Hepatic stellate cell (primary cell): ENCODE measurements around the gene TENT5A.
"Not testable (repeated sequence)": the region's sequence is repeated elsewhere in the genome, so short reads cannot be mapped to it uniquely, and the experiment has no call there.

Experiments
- DNase-seq: peaks from one replicate; pipeline ENCODE4 v3.0.0; 2011; ENCODE audit warnings: low spot score

TENT5A gene

GRCh38 chr6:81752084-81752920, at the start of gene TENT5A:
TENT5A (minus strand) TSS chr6:81752681; CDS start chr6:81752141, 540 bp downstream.
- peak; percentile 87 for DNase-seq

- no peak for DNase-seq
Observed at GRCh38 chr6:81801489-81801888, 49.0 kb upstream of the TENT5A start.

DNA sequence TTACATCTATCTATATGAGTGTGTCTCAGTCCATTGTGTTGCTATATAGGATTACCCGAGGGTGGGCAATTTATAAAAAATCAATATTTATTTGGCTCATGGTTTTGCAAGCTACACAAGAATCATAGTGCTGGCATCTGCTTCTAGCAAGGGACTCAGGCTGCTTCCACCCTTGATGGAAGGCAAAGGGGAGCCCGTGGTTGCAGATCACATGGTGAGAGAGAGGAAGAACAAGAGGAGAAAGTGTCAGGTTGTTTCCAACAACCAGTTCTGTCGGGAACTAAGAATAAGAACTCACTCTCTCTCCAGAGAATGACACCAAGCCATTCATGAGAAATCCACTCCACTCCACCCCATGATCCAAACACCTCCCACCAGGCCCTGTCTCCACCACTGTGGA, 48.2 kb upstream of the TENT5A start:
- no peak for DNase-seq

- no peak for DNase-seq
Observed at GRCh38 chr6:81799323-81799722, 46.8 kb upstream of the TENT5A start.

- no peak for DNase-seq
Observed at GRCh38 chr6:81797591-81797990, 45.1 kb upstream of the TENT5A start.

- no peak for DNase-seq
Observed at GRCh38 chr6:81795890-81796289, 43.4 kb upstream of the TENT5A start.

DNA sequence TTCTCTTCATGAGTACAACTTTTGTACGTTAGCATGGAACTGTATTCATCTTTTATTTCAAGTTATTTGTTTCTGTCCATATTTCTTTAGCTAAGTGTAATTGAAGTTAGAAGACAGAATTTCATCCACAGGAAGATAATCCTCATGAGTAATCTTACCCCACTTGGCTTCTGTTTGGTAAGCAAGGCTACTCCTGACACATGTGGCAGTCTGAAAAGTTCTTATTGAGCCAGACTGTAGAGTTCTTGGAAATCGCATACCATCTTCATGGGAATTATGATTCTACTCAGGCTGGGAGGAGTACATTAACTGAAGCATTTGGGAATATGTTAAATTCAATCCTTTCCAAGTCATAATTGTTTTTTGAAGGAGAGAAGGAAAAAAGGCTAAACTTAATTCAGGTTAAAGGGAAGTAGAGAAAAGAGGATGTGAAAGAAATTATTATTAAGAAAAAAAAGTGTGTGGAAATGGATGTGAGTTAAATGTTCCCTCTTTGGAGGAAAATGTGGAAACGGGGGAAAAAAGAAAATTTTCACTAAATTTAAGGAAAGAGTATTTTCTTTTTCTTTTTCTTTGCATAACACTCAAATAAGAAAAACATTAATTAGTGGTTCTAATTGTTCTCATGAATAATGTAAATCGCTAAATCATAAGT, 41.5 kb upstream of the TENT5A start:
- DNase-seq = no peak

- no peak for DNase-seq
Observed at GRCh38 chr6:81792826-81793225, 40.3 kb upstream of the TENT5A start.

- no peak for DNase-seq
Observed at GRCh38 chr6:81791756-81792155, 39.3 kb upstream of the TENT5A start.

DNA sequence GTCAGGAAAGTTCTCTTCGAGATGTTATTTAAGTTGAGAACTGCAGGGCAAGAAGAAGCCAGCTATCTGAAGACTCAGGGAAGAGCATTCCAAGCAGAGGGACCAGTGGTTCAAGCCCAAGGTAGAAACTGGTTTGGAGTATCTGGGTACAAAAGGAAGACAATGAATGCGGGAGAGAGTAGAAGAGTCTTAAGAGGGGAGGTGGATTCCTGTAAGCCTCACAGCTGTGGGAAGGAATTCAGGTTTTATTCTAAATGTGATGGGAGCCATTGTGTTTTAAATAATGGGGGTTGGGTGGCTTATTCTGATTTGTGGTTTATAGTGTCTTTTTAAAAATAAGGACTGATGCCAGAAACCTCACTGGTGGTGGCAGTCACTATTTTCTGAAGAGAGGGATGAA, 37.6 kb upstream of the TENT5A start:
- no peak for DNase-seq

DNA sequence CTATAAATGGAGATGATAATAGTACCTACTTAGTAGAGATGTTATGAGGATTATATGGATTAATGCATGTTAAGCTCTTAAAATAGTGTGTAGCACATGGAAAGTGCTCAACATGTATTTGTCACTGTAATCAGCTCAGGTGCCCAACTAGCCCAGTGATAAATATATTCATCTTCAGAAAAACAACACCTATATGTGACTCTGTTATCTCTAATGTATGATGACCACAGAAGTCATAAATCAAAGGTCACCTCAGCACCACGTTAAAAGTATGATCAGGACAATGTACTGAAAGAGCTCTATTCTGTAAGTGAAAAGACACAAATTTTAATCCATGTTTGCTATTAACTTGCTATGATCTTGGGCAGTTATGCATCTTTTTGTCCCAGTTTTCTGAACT, 36.8 kb upstream of the TENT5A start:
- DNase-seq = no peak

DNA sequence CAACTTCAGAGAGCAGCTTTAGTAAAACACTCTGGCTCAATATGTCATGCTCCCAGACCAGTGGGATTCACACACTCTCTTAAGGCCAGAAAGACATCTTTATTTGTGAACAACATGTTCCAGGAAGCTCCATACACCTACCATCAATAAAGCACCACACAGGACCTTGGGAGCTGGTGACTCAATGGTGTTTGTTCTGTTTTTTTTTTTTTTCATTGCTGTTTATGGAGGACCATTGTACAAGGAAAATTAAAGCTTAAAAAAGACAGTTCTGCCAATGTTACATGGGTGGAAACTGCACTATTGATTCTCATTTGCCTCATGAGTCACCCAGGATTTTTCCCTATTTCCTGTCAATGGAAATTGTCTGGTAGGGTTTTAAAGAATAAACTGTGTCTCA, 36.3 kb upstream of the TENT5A start:
- no peak for DNase-seq

- no peak for DNase-seq
Observed at GRCh38 chr6:81787313-81788068, 35.0 kb upstream of the TENT5A start.

- no peak for DNase-seq
Observed at GRCh38 chr6:81786150-81786549, 33.7 kb upstream of the TENT5A start.

GRCh38 chr6:81785377-81785776, 32.9 kb upstream of the TENT5A start:
- no peak for DNase-seq

DNA sequence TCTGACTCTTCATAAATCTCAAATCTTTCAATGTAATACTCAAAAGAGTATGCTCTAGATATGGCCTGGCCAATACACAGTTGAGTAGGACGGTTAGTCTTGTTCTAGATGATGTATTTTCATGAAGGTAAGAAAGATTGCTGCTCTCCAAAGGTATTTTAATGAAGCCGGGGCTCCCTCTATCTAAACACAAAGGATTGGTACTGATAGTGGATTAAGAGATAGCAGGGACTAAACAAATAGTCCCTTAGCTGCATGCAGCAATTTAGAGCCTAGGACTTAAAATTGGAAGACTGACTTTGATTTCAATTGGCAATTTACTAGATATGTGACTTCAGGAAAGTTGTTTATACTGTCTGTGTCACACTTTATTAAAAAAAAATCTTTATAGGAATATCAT, 31.4 kb upstream of the TENT5A start:
- no peak for DNase-seq

DNA sequence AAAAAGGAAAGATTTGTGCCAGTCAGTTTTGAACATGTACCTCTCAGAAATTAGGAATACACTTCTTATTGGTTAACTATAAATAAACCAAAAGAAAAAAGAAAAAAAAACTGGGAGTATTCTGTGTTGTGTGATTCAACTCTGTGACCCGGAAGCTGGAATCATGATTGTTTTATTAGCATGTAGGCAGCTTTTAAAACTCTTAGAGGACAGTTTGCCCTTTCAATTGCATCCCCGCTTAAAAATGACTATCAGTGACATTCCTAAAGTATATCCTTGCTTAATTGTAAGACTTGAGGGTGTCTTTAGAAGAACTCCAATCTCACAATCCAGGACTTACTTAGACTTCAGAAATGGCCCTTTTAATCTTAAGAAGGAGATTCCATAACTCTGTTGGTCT, 29.1 kb upstream of the TENT5A start:
- no peak for DNase-seq

DNA sequence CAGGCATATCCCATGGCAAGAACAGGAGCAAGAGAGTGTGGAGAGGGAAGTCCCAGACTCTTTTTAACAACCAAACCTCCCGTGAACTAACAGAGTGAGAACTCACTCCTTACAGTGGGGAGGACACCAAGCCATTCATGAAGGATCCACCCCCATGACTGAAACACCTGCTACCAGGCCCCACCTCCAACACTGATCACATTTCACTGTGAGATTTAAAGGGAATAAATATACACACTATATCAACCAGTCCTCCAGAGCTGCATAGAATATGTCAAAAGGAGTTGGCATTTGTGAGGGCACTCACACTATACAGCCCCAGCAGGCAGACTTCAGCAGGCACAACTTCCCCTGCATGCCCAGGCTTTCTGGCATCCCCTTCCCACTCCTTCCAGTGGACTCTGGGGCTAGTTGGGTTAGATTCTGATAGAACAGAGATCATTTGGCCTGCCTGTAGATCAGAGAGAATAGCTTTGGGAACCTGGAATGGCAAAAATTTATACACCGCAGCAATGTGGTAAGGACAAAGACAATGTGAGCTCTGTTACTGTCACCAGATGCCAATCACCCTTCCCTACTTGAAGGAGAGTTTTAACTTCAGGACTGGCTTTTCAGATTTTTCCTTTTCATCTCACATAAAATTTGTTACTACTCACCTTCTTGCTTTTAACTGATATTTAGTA, 25.2 kb upstream of the TENT5A start:
- DNase-seq = no peak

- DNase-seq = not testable (repeated sequence)
Observed at GRCh38 chr6:81776219-81776618, 23.7 kb upstream of the TENT5A start.

DNA sequence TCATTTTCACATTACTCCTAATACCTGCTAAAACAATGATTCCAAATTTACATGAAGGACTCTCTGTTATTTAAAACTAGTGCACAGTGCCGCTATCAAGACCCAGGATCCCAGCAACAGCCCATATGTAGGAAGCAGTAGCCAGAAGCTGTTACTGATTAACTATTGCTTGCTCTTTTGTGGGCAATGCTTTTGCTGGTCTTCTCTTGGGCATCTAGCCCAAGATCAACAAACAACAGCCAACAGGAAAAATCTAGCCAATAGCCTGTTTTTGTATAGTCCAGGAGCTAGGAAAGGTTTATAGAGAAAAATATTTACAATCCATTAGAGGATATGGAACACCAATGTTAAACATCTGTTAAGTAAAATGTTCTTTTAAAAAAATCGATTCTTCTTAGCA, 22.1 kb upstream of the TENT5A start:
- DNase-seq = no peak

DNA sequence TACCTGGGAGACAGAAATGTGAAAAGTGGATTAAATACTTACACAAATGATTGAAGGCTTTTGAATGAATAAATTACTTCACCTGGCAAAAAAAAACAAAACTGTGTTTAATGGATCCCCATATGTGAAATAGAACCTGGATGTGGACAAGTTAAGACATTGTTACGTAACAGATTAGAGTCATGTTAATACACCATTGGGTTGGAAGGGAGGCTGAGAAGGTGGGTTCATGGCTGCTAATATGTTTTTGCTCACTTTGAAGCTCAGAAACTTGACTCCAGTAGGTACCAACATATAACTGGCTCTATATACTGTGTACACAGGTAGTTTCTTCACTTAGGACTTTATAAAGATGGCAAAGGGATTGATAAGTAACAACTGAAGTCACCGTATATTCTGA, 21.4 kb upstream of the TENT5A start:
- DNase-seq = no peak

GRCh38 chr6:81772741-81773140, 20.3 kb upstream of the TENT5A start:
- no peak for DNase-seq
